Measurements from ENCODE around the gene SLFN5.
"Not testable (repeated sequence)": the region's sequence is repeated elsewhere in the genome, so short reads cannot be mapped to it uniquely, and the experiment has no call there.

SLFN5 gene

GRCh38 chr17:35222452-35222851, 20.4 kb upstream of the SLFN5 start:
- Histone ChIP-seq H3K9ac (ENCODE audit: low read depth, low read length) (no peak overlapping the region), H3K27ac (ENCODE audit: low read depth, low read length) (no peak overlapping the region), H3K9me3 (ENCODE audit: control insufficient read depth, insufficient read depth, low read length) (0 out of 2 replicates have a peak, but pooled peaks cover 5% of the 10 kb centered on the region), H3K36me3 (ENCODE audit: control insufficient read depth, insufficient read depth, low read length) (no peaks in the 10 kb centered on the region), H3K27me3 (ENCODE audit: control insufficient read depth, insufficient read depth, low read length) (no peaks in the 10 kb centered on the region), H3K4me1 (ENCODE audit: control insufficient read depth, insufficient read depth, low read length) (no peaks in the 10 kb centered on the region), H3K4me3 (ENCODE audit: low read depth, low read length) (no peak overlapping the region)

GRCh38 chr17:35224436-35224835, 18.4 kb upstream of the SLFN5 start:
- no peaks in the 10 kb centered on the region for H3K27me3 ChIP-seq (ENCODE audit: control insufficient read depth, insufficient read depth, low read length)
- H3K4me3 ChIP-seq (ENCODE audit: low read depth, low read length): no peak overlapping the region
- H3K9me3 ChIP-seq (ENCODE audit: control insufficient read depth, insufficient read depth, low read length): 0 out of 2 replicates have a peak, but pooled peaks cover 5% of the 10 kb centered on the region
- no peaks in the 10 kb centered on the region for H3K4me1 ChIP-seq (ENCODE audit: control insufficient read depth, insufficient read depth, low read length)
- H3K9ac ChIP-seq (ENCODE audit: low read depth, low read length): no peak overlapping the region
- no peak overlapping the region for H3K27ac ChIP-seq (ENCODE audit: low read depth, low read length)
- H3K36me3 ChIP-seq (ENCODE audit: control insufficient read depth, insufficient read depth, low read length): no peaks in the 10 kb centered on the region

GRCh38 chr17:35227546-35227945, 15.3 kb upstream of the SLFN5 start:
- H3K36me3 ChIP-seq (ENCODE audit: control insufficient read depth, insufficient read depth, low read length): no peaks in the 10 kb centered on the region
- no peaks in the 10 kb centered on the region for H3K4me1 ChIP-seq (ENCODE audit: control insufficient read depth, insufficient read depth, low read length)
- H3K9me3 ChIP-seq (ENCODE audit: control insufficient read depth, insufficient read depth, low read length): 0 out of 2 replicates have a peak, but pooled peaks cover 5% of the 10 kb centered on the region
- H3K4me3 ChIP-seq (ENCODE audit: low read depth, low read length): no peak overlapping the region
- no peak overlapping the region for H3K27ac ChIP-seq (ENCODE audit: low read depth, low read length)
- no peaks in the 10 kb centered on the region for H3K27me3 ChIP-seq (ENCODE audit: control insufficient read depth, insufficient read depth, low read length)
- no peak overlapping the region for H3K9ac ChIP-seq (ENCODE audit: low read depth, low read length)

- H3K9me3 ChIP-seq (ENCODE audit: control insufficient read depth, insufficient read depth, low read length): no peaks in the 10 kb centered on the region
- H3K27ac ChIP-seq (ENCODE audit: low read depth, low read length): no peak overlapping the region
- H3K4me3 ChIP-seq (ENCODE audit: low read depth, low read length): no peak overlapping the region
- no peaks in the 10 kb centered on the region for H3K27me3 ChIP-seq (ENCODE audit: control insufficient read depth, insufficient read depth, low read length)
- no peak overlapping the region for H3K9ac ChIP-seq (ENCODE audit: low read depth, low read length)
- no peaks in the 10 kb centered on the region for H3K36me3 ChIP-seq (ENCODE audit: control insufficient read depth, insufficient read depth, low read length)
- no peaks in the 10 kb centered on the region for H3K4me1 ChIP-seq (ENCODE audit: control insufficient read depth, insufficient read depth, low read length)
Measured at GRCh38 chr17:35229638-35230037, 13.2 kb upstream of the SLFN5 start.

GRCh38 chr17:35234315-35234714, 8.6 kb upstream of the SLFN5 start:
- H3K9me3 ChIP-seq (ENCODE audit: control insufficient read depth, insufficient read depth, low read length); H3K36me3 ChIP-seq (ENCODE audit: control insufficient read depth, insufficient read depth, low read length); H3K9ac ChIP-seq (ENCODE audit: low read depth, low read length); H3K4me3 ChIP-seq (ENCODE audit: low read depth, low read length); H3K27me3 ChIP-seq (ENCODE audit: control insufficient read depth, insufficient read depth, low read length); H3K4me1 ChIP-seq (ENCODE audit: control insufficient read depth, insufficient read depth, low read length); H3K27ac ChIP-seq (ENCODE audit: low read depth, low read length): not testable (repeated sequence)

- Histone ChIP-seq H3K9me3 (ENCODE audit: control insufficient read depth, insufficient read depth, low read length) (no peaks in the 10 kb centered on the region), H3K9ac (ENCODE audit: low read depth, low read length) (no peak overlapping the region), H3K27me3 (ENCODE audit: control insufficient read depth, insufficient read depth, low read length) (no peaks in the 10 kb centered on the region), H3K27ac (ENCODE audit: low read depth, low read length) (no peak overlapping the region), H3K4me3 (ENCODE audit: low read depth, low read length) (no peak overlapping the region), H3K4me1 (ENCODE audit: control insufficient read depth, insufficient read depth, low read length) (no peaks in the 10 kb centered on the region), H3K36me3 (ENCODE audit: control insufficient read depth, insufficient read depth, low read length) (no peaks in the 10 kb centered on the region)
Measured at GRCh38 chr17:35235289-35235688, 7.6 kb upstream of the SLFN5 start.

- Histone ChIP-seq H3K9me3 (ENCODE audit: control insufficient read depth, insufficient read depth, low read length) (no peaks in the 10 kb centered on the region), H3K36me3 (ENCODE audit: control insufficient read depth, insufficient read depth, low read length) (no peaks in the 10 kb centered on the region), H3K4me1 (ENCODE audit: control insufficient read depth, insufficient read depth, low read length) (no peaks in the 10 kb centered on the region), H3K9ac (ENCODE audit: low read depth, low read length) (no peak overlapping the region), H3K27ac (ENCODE audit: low read depth, low read length) (no peak overlapping the region), H3K4me3 (ENCODE audit: low read depth, low read length) (no peak overlapping the region), H3K27me3 (ENCODE audit: control insufficient read depth, insufficient read depth, low read length) (no peaks in the 10 kb centered on the region)
Measured at GRCh38 chr17:35235917-35236316, 7.0 kb upstream of the SLFN5 start.

GRCh38 chr17:35236821-35237220, 6.1 kb upstream of the SLFN5 start:
- Histone ChIP-seq H3K4me1 (ENCODE audit: control insufficient read depth, insufficient read depth, low read length) (no peaks in the 10 kb centered on the region), H3K27me3 (ENCODE audit: control insufficient read depth, insufficient read depth, low read length) (no peaks in the 10 kb centered on the region), H3K9me3 (ENCODE audit: control insufficient read depth, insufficient read depth, low read length) (no peaks in the 10 kb centered on the region), H3K9ac (ENCODE audit: low read depth, low read length) (no peak overlapping the region), H3K36me3 (ENCODE audit: control insufficient read depth, insufficient read depth, low read length) (no peaks in the 10 kb centered on the region), H3K4me3 (ENCODE audit: low read depth, low read length) (no peak overlapping the region), H3K27ac (ENCODE audit: low read depth, low read length) (no peak overlapping the region)

GRCh38 chr17:35238821-35239220, 4.1 kb upstream of the SLFN5 start:
- Histone ChIP-seq H3K4me3 (ENCODE audit: low read depth, low read length) (no peak overlapping the region), H3K27me3 (ENCODE audit: control insufficient read depth, insufficient read depth, low read length) (peaks cover 5% of the 10 kb centered on the region), H3K27ac (ENCODE audit: low read depth, low read length) (no peak overlapping the region), H3K9me3 (ENCODE audit: control insufficient read depth, insufficient read depth, low read length) (no peaks in the 10 kb centered on the region), H3K9ac (ENCODE audit: low read depth, low read length) (no peak overlapping the region), H3K36me3 (ENCODE audit: control insufficient read depth, insufficient read depth, low read length) (no peaks in the 10 kb centered on the region), H3K4me1 (ENCODE audit: control insufficient read depth, insufficient read depth, low read length) (peaks cover 6% of the 10 kb centered on the region; the same call in 1 of the 2 replicates)

- no peak overlapping the region for H3K4me3 ChIP-seq (ENCODE audit: low read depth, low read length)
- H3K27me3 ChIP-seq (ENCODE audit: control insufficient read depth, insufficient read depth, low read length): peaks cover 5% of the 10 kb centered on the region
- H3K9ac ChIP-seq (ENCODE audit: low read depth, low read length): no peak overlapping the region
- no peak overlapping the region for H3K27ac ChIP-seq (ENCODE audit: low read depth, low read length)
- H3K36me3 ChIP-seq (ENCODE audit: control insufficient read depth, insufficient read depth, low read length): no peaks in the 10 kb centered on the region
- H3K9me3 ChIP-seq (ENCODE audit: control insufficient read depth, insufficient read depth, low read length): no peaks in the 10 kb centered on the region
- H3K4me1 ChIP-seq (ENCODE audit: control insufficient read depth, insufficient read depth, low read length): peaks cover 14% of the 10 kb centered on the region
Measured at GRCh38 chr17:35239823-35240222, 3.0 kb upstream of the SLFN5 start.

GRCh38 chr17:35240861-35241260, 2.0 kb upstream of the SLFN5 start:
- no peak overlapping the region for H3K9ac ChIP-seq (ENCODE audit: low read depth, low read length)
- no peaks in the 10 kb centered on the region for H3K9me3 ChIP-seq (ENCODE audit: control insufficient read depth, insufficient read depth, low read length)
- H3K27me3 ChIP-seq (ENCODE audit: control insufficient read depth, insufficient read depth, low read length): peaks cover 5% of the 10 kb centered on the region
- peaks cover 14% of the 10 kb centered on the region for H3K4me1 ChIP-seq (ENCODE audit: control insufficient read depth, insufficient read depth, low read length)
- no peaks in the 10 kb centered on the region for H3K36me3 ChIP-seq (ENCODE audit: control insufficient read depth, insufficient read depth, low read length)
- H3K4me3 ChIP-seq (ENCODE audit: low read depth, low read length): no peak overlapping the region
- no peak overlapping the region for H3K27ac ChIP-seq (ENCODE audit: low read depth, low read length)

GRCh38 chr17:35241520-35241919, 1.4 kb upstream of the SLFN5 start:
- Histone ChIP-seq H3K4me3 (ENCODE audit: low read depth, low read length) (peak overlapping the region; percentile 79), H3K9ac (ENCODE audit: low read depth, low read length) (no peak overlapping the region), H3K9me3 (ENCODE audit: control insufficient read depth, insufficient read depth, low read length) (no peaks in the 10 kb centered on the region), H3K36me3 (ENCODE audit: control insufficient read depth, insufficient read depth, low read length) (no peaks in the 10 kb centered on the region), H3K27ac (ENCODE audit: low read depth, low read length) (no peak overlapping the region), H3K4me1 (ENCODE audit: control insufficient read depth, insufficient read depth, low read length) (peaks cover 14% of the 10 kb centered on the region), H3K27me3 (ENCODE audit: control insufficient read depth, insufficient read depth, low read length) (peaks cover 5% of the 10 kb centered on the region)
